ENCODE data around the gene IL22. TPM values are rescaled to one million over a fixed set of nuclear protein-coding genes. Genes with fewer than 3 reads are reported as not detected.

Gene IL22
- total and polyA plus RNA-seq, 2 of the 8 experiments (the other 6 are each of a cell fraction or from before 2014, with no cell fraction given) = not detected

DNA sequence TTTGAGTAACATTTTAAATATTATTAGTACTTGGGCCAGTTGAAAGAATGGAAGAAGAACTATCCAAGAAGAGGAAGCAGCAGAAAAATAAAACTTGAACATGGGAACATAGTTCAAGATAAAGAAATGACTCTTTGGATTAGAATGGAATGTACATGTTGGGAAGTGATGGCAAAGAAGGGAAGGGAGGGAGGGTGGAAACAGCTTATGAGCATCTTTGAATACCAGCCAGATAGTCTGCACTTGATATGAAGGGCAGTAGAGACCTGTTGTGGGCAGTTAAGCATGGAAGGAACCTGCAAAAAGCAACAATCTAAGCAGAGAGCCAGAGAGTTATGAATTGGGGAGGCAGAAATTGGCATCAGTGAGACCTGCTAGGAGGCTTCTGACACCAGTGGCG, 10.0 kb upstream of the IL22 start (continued):
- TF ChIP-seq RNF2 (IDR thresholded peaks at IDR 0.05; ENCODE audit: borderline replicate concordance, low read depth, low read length, missing control alignments, poor library complexity, severe bottlenecking) (no peak), PHF8 (conservative IDR thresholded peaks at IDR 0.05; ENCODE audit: low read depth, low read length) (no peak), SAP30 (IDR thresholded peaks at IDR 0.05; ENCODE audit: insufficient read depth, insufficient replicate concordance, low read length) (no peak)
